Measurements from ENCODE around the gene CSNK2A3.

The CSNK2A3 gene

GRCh38 chr11:11387622-11388305 is 34.7 kb upstream of the CSNK2A3 start:
- Histone ChIP-seq H3K4me3 (IDR thresholded peaks at IDR 0.05; ENCODE audit: insufficient read depth, low read depth, low read length) (no peak overlapping the region), H3K27ac (no peak overlapping the region), H3K9ac (no peak overlapping the region), H3K4me2 (no peak overlapping the region), H3K4me1 (ENCODE audit: low read depth, poor library complexity, severe bottlenecking) (peaks cover 6% of the 10 kb centered on the region), H3K36me3 (ENCODE audit: insufficient read depth) (no peaks in the 10 kb centered on the region), H3K79me2 (ENCODE audit: insufficient read depth, low read depth) (no peaks in the 10 kb centered on the region), H2AFZ (ENCODE audit: low read depth) (no peak overlapping the region), H3K27me3 (ENCODE audit: insufficient read depth, low read depth) (no peaks in the 10 kb centered on the region), H4K20me1 (ENCODE audit: insufficient read depth) (no peaks in the 10 kb centered on the region)
- TF ChIP-seq CTCF (conservative IDR thresholded peaks at IDR 0.05; ENCODE audit: low read depth, low read length): no peak

GRCh38 chr11:11387207-11387606 is 34.2 kb upstream of the CSNK2A3 start:
- TF ChIP-seq CTCF (conservative IDR thresholded peaks at IDR 0.05; ENCODE audit: low read depth, low read length): no peak
- H3K36me3 ChIP-seq (ENCODE audit: insufficient read depth): no peaks in the 10 kb centered on the region

GRCh38 chr11:11384829-11385228 is 31.8 kb upstream of the CSNK2A3 start:
- H3K36me3 ChIP-seq (ENCODE audit: insufficient read depth): no peaks in the 10 kb centered on the region
- H3K9ac ChIP-seq: no peak overlapping the region
- TF ChIP-seq CTCF (conservative IDR thresholded peaks at IDR 0.05; ENCODE audit: low read depth, low read length): no peak
- H3K4me3 ChIP-seq (IDR thresholded peaks at IDR 0.05; ENCODE audit: insufficient read depth, low read depth, low read length): no peak overlapping the region
- no peaks in the 10 kb centered on the region for H3K79me2 ChIP-seq (ENCODE audit: insufficient read depth, low read depth)
- no peak overlapping the region for H3K27ac ChIP-seq
- H3K4me1 ChIP-seq (ENCODE audit: low read depth, poor library complexity, severe bottlenecking): peaks cover 6% of the 10 kb centered on the region
- no peak overlapping the region for H3K4me2 ChIP-seq
- no peaks in the 10 kb centered on the region for H3K27me3 ChIP-seq (ENCODE audit: insufficient read depth, low read depth)
- no peak overlapping the region for H2AFZ ChIP-seq (ENCODE audit: low read depth)
- no peaks in the 10 kb centered on the region for H4K20me1 ChIP-seq (ENCODE audit: insufficient read depth)

More at GRCh38 chr11:11387207-11387606, 34.2 kb upstream of the CSNK2A3 start:
- Histone ChIP-seq H3K9ac (no peak overlapping the region), H3K27ac (no peak overlapping the region), H2AFZ (ENCODE audit: low read depth) (no peak overlapping the region), H4K20me1 (ENCODE audit: insufficient read depth) (no peaks in the 10 kb centered on the region), H3K4me1 (ENCODE audit: low read depth, poor library complexity, severe bottlenecking) (peaks cover 6% of the 10 kb centered on the region), H3K27me3 (ENCODE audit: insufficient read depth, low read depth) (no peaks in the 10 kb centered on the region), H3K4me3 (IDR thresholded peaks at IDR 0.05; ENCODE audit: insufficient read depth, low read depth, low read length) (no peak overlapping the region), H3K79me2 (ENCODE audit: insufficient read depth, low read depth) (no peaks in the 10 kb centered on the region), H3K4me2 (no peak overlapping the region)

DNA sequence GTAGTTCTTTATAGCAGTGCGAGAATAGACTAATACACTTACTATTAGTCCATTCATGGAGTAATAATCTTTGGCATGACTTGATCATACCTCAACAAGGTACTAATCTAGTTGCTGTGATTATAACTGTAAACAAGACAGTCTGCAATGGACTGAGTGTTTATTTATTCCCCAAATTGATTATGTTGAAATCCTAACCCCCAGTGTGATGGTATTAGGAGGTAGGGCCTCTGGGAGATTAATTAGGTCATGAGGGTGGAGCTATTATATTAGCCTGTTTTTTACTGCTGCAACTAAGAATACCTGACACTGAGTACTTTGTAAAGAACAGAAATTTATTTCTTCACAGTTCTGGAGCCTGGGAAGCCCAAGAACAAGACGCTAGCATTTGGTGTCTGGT is 30.9 kb upstream of the CSNK2A3 start:
- H3K27me3 ChIP-seq (ENCODE audit: insufficient read depth, low read depth): no peaks in the 10 kb centered on the region
- no peaks in the 10 kb centered on the region for H3K79me2 ChIP-seq (ENCODE audit: insufficient read depth, low read depth)
- H3K9ac ChIP-seq: no peak overlapping the region
- peaks cover 6% of the 10 kb centered on the region for H3K4me1 ChIP-seq (ENCODE audit: low read depth, poor library complexity, severe bottlenecking)
- H3K4me2 ChIP-seq: no peak overlapping the region
- H3K36me3 ChIP-seq (ENCODE audit: insufficient read depth): no peaks in the 10 kb centered on the region
- no peak overlapping the region for H2AFZ ChIP-seq (ENCODE audit: low read depth)
- H3K27ac ChIP-seq: no peak overlapping the region
- no peaks in the 10 kb centered on the region for H4K20me1 ChIP-seq (ENCODE audit: insufficient read depth)
- H3K4me3 ChIP-seq (IDR thresholded peaks at IDR 0.05; ENCODE audit: insufficient read depth, low read depth, low read length): no peak overlapping the region
- TF ChIP-seq CTCF (conservative IDR thresholded peaks at IDR 0.05; ENCODE audit: low read depth, low read length): no peak

Data from KMS-11 (cell line).